Astrocyte (in vitro differentiated cells and primary cell): ENCODE measurements around the gene SLC9A4. TPM values are rescaled to one million over a fixed set of nuclear protein-coding genes. Genes with fewer than 3 reads are reported as not detected.
A peak's percentile ranks its signal among the peaks of the same experiment; 100 is the strongest.

Source experiments
- DNase-seq: peaks from one replicate; pipeline ENCODE4 v3.0.0-alpha.2; 2010; ENCODE audit warnings: low read depth
- FAIRE-seq: peaks from 2 replicates; lab custom pipeline; 2011; peaks lifted over from hg19 to GRCh38; lab: Jason Lieb, UNC
- H2AFZ ChIP-seq: 2 replicates; pipeline ENCODE4 v1.6.0; 2012; ENCODE audit warnings: low read depth, low read length, inconsistent platforms
- H3K27ac ChIP-seq: 2 replicates; pipeline ENCODE4 v1.5.1; 2011; ENCODE audit warnings: low read depth, low read length, inconsistent platforms
- H3K27me3 ChIP-seq: 2 replicates; pipeline ENCODE4 v1.6.0; 2011; ENCODE audit warnings: low read length, inconsistent platforms; ENCODE audit not compliant: insufficient read depth
- H3K36me3 ChIP-seq: 2 replicates; pipeline ENCODE4 v1.5.1; 2011; ENCODE audit warnings: low read length, inconsistent platforms; ENCODE audit not compliant: insufficient read depth
- H3K4me1 ChIP-seq: 2 replicates; pipeline ENCODE4 v1.5.1; 2011; ENCODE audit warnings: low read length, inconsistent platforms; ENCODE audit not compliant: insufficient read depth
- H3K4me2 ChIP-seq: 2 replicates; pipeline ENCODE4 v1.6.0; 2012; ENCODE audit warnings: low read length, inconsistent platforms
- H3K4me3 ChIP-seq: 2 replicates; pipeline ENCODE4 v1.5.1; 2011; ENCODE audit warnings: low read depth, mild to moderate bottlenecking, low read length, inconsistent platforms; ENCODE audit not compliant: insufficient read depth
- H3K79me2 ChIP-seq: 2 replicates; pipeline ENCODE4 v1.6.0; 2012; ENCODE audit warnings: mild to moderate bottlenecking, low read length, inconsistent platforms; ENCODE audit not compliant: insufficient read depth
- H3K9ac ChIP-seq: 2 replicates; pipeline ENCODE4 v1.6.0; 2012; ENCODE audit warnings: mild to moderate bottlenecking, low read length, inconsistent platforms
- H3K9me3 ChIP-seq: 2 replicates; pipeline ENCODE4 v1.5.1; 2012; ENCODE audit warnings: low read depth, mild to moderate bottlenecking, low read length, inconsistent platforms; ENCODE audit not compliant: insufficient read depth
- H4K20me1 ChIP-seq: 2 replicates; pipeline ENCODE4 v1.6.0; 2012; ENCODE audit warnings: low read length, inconsistent platforms; ENCODE audit not compliant: insufficient read depth
- H3K27ac Mint-ChIP-seq: one replicate; pipeline ENCODE4 v1.8.0; 2021; ENCODE audit warnings: mild to moderate bottlenecking, mixed read lengths; ENCODE audit not compliant: unreplicated experiment
- H3K27me3 Mint-ChIP-seq: one replicate; pipeline ENCODE4 v1.8.0; 2021; ENCODE audit warnings: low read depth, mixed read lengths; ENCODE audit not compliant: unreplicated experiment
- H3K36me3 Mint-ChIP-seq: one replicate; pipeline ENCODE4 v1.8.0; 2021; ENCODE audit warnings: low read depth, mixed read lengths; ENCODE audit not compliant: unreplicated experiment
- H3K4me1 Mint-ChIP-seq: one replicate; pipeline ENCODE4 v1.8.0; 2021; ENCODE audit warnings: low read depth, mixed read lengths; ENCODE audit not compliant: unreplicated experiment
- H3K4me3 Mint-ChIP-seq: one replicate; pipeline ENCODE4 v1.8.0; 2021; ENCODE audit warnings: mild to moderate bottlenecking, moderate library complexity, mixed read lengths; ENCODE audit not compliant: unreplicated experiment
- H3K9me3 Mint-ChIP-seq: one replicate; pipeline ENCODE4 v1.8.0; 2021; ENCODE audit warnings: mild to moderate bottlenecking, mixed read lengths; ENCODE audit not compliant: unreplicated experiment
- CTCF ChIP-seq: IDR thresholded peaks from 2 replicates; pipeline ENCODE4 v1.5.1; 2011; ENCODE audit warnings: low read depth, mild to moderate bottlenecking, inconsistent platforms, low read length, moderate library complexity; ENCODE audit not compliant: insufficient read depth
- EZH2 ChIP-seq: IDR thresholded peaks from 2 replicates; pipeline ENCODE4 v1.6.1; 2012; ENCODE audit warnings: mild to moderate bottlenecking, low read length, inconsistent platforms; ENCODE audit not compliant: insufficient read depth
- total RNA-seq: library from RNA; stranded (reverse); gene quantifications from 2 replicates; pipeline ENCODE4 v1.2.1, GENCODE V29; 2021

SLC9A4 gene
- total RNA-seq, 1 donor from 2014 or later, result 0.09 TPM

- H3K36me3 ChIP-seq, result no peaks in the 10 kb centered on the region
- no peak for DNase-seq
- Mint-ChIP-seq H3K36me3 (no peaks in the 10 kb centered on the region), H3K4me1 (peaks cover 27% of the 10 kb centered on the region), H3K27ac (no peak overlapping the region), H3K9me3 (no peaks in the 10 kb centered on the region), H3K27me3 (no peaks in the 10 kb centered on the region), H3K4me3 (no peak overlapping the region)
- no peaks in the 10 kb centered on the region for H4K20me1 ChIP-seq
- H3K27me3 ChIP-seq, result no peaks in the 10 kb centered on the region
- no peak overlapping the region for H2AFZ ChIP-seq
- TF ChIP-seq CTCF (no peak), EZH2 (no peak)
- H3K4me1 ChIP-seq, result peaks cover 3% of the 10 kb centered on the region
- H3K4me2 ChIP-seq, result no peak overlapping the region
- no peak overlapping the region for H3K4me3 ChIP-seq
- no peak overlapping the region for H3K27ac ChIP-seq
- H3K79me2 ChIP-seq, result no peaks in the 10 kb centered on the region
- no peaks in the 10 kb centered on the region for H3K9me3 ChIP-seq
- FAIRE-seq, result no peak
- no peak overlapping the region for H3K9ac ChIP-seq
These were observed 40.6 kb upstream of the SLC9A4 start for GRCh38 chr2:102432386-102432785.

DNA sequence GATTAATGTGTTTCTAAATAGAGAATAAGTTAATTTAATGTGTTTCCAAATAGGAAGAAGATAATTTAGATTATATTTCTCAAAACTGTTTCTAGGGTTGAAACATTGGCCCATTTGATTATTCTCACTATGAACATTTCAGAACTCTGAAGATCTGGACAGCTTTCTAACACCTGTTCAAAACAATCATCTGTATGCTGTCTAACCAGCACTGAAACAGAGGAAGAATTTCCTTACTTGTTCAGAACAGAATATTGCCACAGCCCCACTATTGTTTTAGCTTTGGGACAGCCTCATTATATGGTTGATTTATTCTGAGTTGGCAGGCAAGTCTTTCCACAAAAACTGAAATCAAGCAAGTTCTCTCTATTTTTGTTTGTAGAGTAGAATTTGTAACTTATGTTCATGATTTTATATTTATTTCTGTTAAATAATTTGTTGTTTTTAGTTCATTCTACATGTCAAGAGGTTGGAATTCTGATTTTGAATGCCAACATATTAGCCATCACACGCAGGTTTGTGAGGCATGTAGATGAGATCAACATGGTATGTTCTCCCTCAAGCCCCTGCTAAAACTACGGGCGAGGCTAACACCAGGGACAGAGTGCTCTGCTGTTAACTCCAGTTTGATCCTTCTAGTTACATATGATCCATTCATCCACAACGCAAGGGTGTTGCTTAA is 38.9 kb upstream of the SLC9A4 start:
- Mint-ChIP-seq H3K4me1 (peaks cover 27% of the 10 kb centered on the region), H3K27ac (no peak overlapping the region), H3K27me3 (no peaks in the 10 kb centered on the region), H3K9me3 (no peaks in the 10 kb centered on the region), H3K4me3 (no peak overlapping the region), H3K36me3 (no peaks in the 10 kb centered on the region)
- Histone ChIP-seq H3K27me3 (no peaks in the 10 kb centered on the region), H3K4me3 (no peak overlapping the region), H3K4me2 (no peak overlapping the region), H3K9ac (no peak overlapping the region), H3K9me3 (no peaks in the 10 kb centered on the region), H3K4me1 (peaks cover 5% of the 10 kb centered on the region), H3K27ac (no peak overlapping the region), H3K36me3 (no peaks in the 10 kb centered on the region), H4K20me1 (no peaks in the 10 kb centered on the region), H3K79me2 (no peaks in the 10 kb centered on the region), H2AFZ (no peak overlapping the region)
- no peak for FAIRE-seq
- DNase-seq, result no peak
- TF ChIP-seq CTCF (no peak), EZH2 (no peak)

DNA sequence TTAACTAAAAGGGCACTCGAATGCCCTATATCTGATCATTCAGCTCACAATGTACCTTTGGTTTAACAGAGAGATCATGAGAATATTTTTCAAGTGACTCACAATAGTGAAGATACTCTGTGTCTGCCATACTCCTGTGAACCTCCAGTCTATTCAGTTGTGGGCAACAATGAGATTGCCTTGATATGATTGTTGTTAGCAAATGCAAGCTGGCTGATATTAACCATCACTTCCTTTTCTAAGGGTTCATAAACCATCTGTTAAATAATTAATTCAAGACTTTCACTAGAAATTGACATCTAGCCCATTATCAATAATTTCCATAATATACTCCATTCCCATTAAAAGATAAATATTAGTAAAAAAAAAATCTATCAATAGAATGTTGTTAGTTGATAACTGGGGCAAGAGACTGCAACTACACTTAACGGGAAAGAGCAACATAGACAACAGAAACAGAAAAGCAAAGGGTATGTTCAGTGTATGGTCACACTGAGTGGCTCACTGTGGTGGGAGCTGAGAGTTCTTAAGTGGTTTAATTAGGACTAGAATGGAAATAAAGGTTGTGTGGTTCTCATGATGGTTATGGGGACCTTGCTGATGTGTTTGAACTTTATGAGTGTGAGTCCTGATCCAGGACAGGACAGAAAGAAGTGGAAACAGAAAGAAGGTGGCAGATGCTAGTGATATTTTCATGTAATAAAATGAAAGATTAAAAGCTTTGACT is 38.2 kb upstream of the SLC9A4 start:
- H3K4me3 Mint-ChIP-seq, result no peak overlapping the region
- peak overlapping the region; percentile 48 for H3K27ac Mint-ChIP-seq
- H3K9me3 Mint-ChIP-seq, result no peaks in the 10 kb centered on the region
- Histone ChIP-seq H3K9ac (no peak overlapping the region), H3K4me1 (peaks cover 11% of the 10 kb centered on the region), H2AFZ (no peak overlapping the region), H3K27ac (no peak overlapping the region), H3K27me3 (no peaks in the 10 kb centered on the region), H3K4me3 (no peak overlapping the region), H4K20me1 (no peaks in the 10 kb centered on the region), H3K36me3 (no peaks in the 10 kb centered on the region), H3K4me2 (no peak overlapping the region), H3K9me3 (no peaks in the 10 kb centered on the region), H3K79me2 (no peaks in the 10 kb centered on the region)
- DNase-seq, result no peak
- peaks cover 27% of the 10 kb centered on the region for H3K4me1 Mint-ChIP-seq
- no peak for FAIRE-seq
- TF ChIP-seq CTCF, result no peak
- no peak for TF ChIP-seq EZH2
- H3K36me3 Mint-ChIP-seq, result no peaks in the 10 kb centered on the region
- H3K27me3 Mint-ChIP-seq, result no peaks in the 10 kb centered on the region
